ENCODE results near the gene ARMC2. TPM values are rescaled to one million over a fixed set of nuclear protein-coding genes. Genes with fewer than 3 reads are reported as not detected.
A peak's percentile ranks its signal among the peaks of the same experiment; 100 is the strongest.

ARMC2 gene
- total and polyA plus RNA-seq, 2 of the 8 experiments (the other 6 are each of a cell fraction or from before 2014, with no cell fraction given): 1.6 to 4.4 TPM

- H3K9ac ChIP-seq (replicated peaks in 1 of 4; ENCODE audit: extremely low read depth in 1 of 4, low read depth in 3 of 4, low read length in 3 of 4): no peak overlapping the region
- H2BK20ac ChIP-seq (ENCODE audit: low read length): no peak overlapping the region
- no peaks in the 10 kb centered on the region for H3K9me3 ChIP-seq (ENCODE audit: insufficient read depth in 2 of 2, low read depth in 1 of 2, low read length in 1 of 2)
- no peak overlapping the region for H3K18ac ChIP-seq (ENCODE audit: extremely low read depth, low read length)
- no peak overlapping the region for H4K8ac ChIP-seq (ENCODE audit: extremely low read depth, insufficient read depth, low read length)
- H3K36me3 ChIP-seq (ENCODE audit: control insufficient read depth in 2 of 4, insufficient read depth in 4 of 4, low read length in 3 of 4): no peaks in the 10 kb centered on the region
- no peak overlapping the region for H3K4ac ChIP-seq (replicated peaks; ENCODE audit: insufficient read length, low read depth, low read length)
- no peaks in the 10 kb centered on the region for H4K20me1 ChIP-seq (replicated peaks in 1 of 2; ENCODE audit: control insufficient read depth in 1 of 2, insufficient read depth in 2 of 2, low read length in 2 of 2)
- no peak overlapping the region for H3K4me3 ChIP-seq (ENCODE audit: extremely low read depth in 1 of 4, insufficient read depth in 2 of 4, low read depth in 3 of 4, low read length in 4 of 4)
- no peak for FAIRE-seq
- peaks cover 0 to 10% (median 1%) of the 10 kb centered on the region in 4 experiments; a peak in 5 of 7 replicates for H3K4me1 ChIP-seq (replicated peaks in 1 of 4; ENCODE audit: control insufficient read depth in 3 of 4, insufficient read depth in 4 of 4, low read length in 3 of 4)
- WGBS, 2 experiments (ENCODE audit: extremely low coverage in 1 of 2, insufficient coverage in 1 of 2, insufficient read length in 1 of 2, insufficient replicate concordance in 2 of 2, low coverage in 1 of 2, low lambda C conversion rate in 2 of 2, missing lambda C conversion rate in 1 of 2): 60% methylated on average over 7 of the region's 7 CpGs; no CpG with 5 or more reads in 1 of the 2 experiments
- no peak overlapping the region for H2BK120ac ChIP-seq (replicated peaks; ENCODE audit: low read depth, low read length)
- H2AFZ ChIP-seq (ENCODE audit: low read length): no peak overlapping the region
- H3K79me1 ChIP-seq (ENCODE audit: low read depth, low read length): no peaks in the 10 kb centered on the region
- no peak overlapping the region for H4K91ac ChIP-seq (replicated peaks; ENCODE audit: insufficient read length, low read length)
- no peak overlapping the region for H3K56ac ChIP-seq (replicated peaks; ENCODE audit: insufficient read length, low read depth, low read length)
- H3K23ac ChIP-seq (ENCODE audit: insufficient read length): no peak overlapping the region
- no peaks in the 10 kb centered on the region for H3K79me2 ChIP-seq (ENCODE audit: control insufficient read depth in 1 of 2, insufficient read depth in 2 of 2, low read length in 2 of 2)
- DNase-seq (ENCODE audit: low read depth in 1 of 2, low spot score in 2 of 2): no peak
- no peaks in the 10 kb centered on the region for H3K23me2 ChIP-seq (ENCODE audit: low read depth, low read length)
- ChIA-PET POLR2A (ENCODE audit: partially characterized antibody) (no interaction called here), CTCF (ENCODE audit: partially characterized antibody) (interaction anchor here (0.8 to 4.6 kb wide), 8 partner anchors 9 to 330 kb away, joined by 3 to 17 read pairs (median 5); partner anchors contain the start of gene ARMC2)
- no peak overlapping the region for H3K27ac ChIP-seq (ENCODE audit: low read depth, low read length)
- no peak overlapping the region for H4K5ac ChIP-seq (ENCODE audit: insufficient read length, low read depth, low read length)
- 0 out of 2 replicates have a peak overlapping the region, but pooled peaks have one; percentile 32 for H2AK5ac ChIP-seq (ENCODE audit: low read depth, low read length)
- H3K27me3 ChIP-seq (replicated peaks in 1 of 4; ENCODE audit: control insufficient read depth in 3 of 4, extremely low read depth in 1 of 4, insufficient read depth in 3 of 4, low read length in 3 of 4): no peaks in the 10 kb centered on the region
- H2BK12ac ChIP-seq (ENCODE audit: low read depth, low read length): no peak overlapping the region
- H3K4me2 ChIP-seq (ENCODE audit: insufficient read depth in 1 of 2, low read depth in 2 of 2, low read length in 2 of 2): no peak overlapping the region
- H2BK15ac ChIP-seq (ENCODE audit: low read length): no peak overlapping the region
- H2BK5ac ChIP-seq (ENCODE audit: low read depth, low read length): no peak overlapping the region
- H3K14ac ChIP-seq (ENCODE audit: insufficient read length): no peak overlapping the region
- TF ChIP-seq CBX8 (IDR thresholded peaks at IDR 0.05; ENCODE audit: borderline replicate concordance, low read depth, low read length) (no peak), NRF1 (IDR thresholded peaks at IDR 0.05; ENCODE audit: low read depth, low read length) (no peak), JUND (IDR thresholded peaks at IDR 0.05; ENCODE audit: low read length) (no peak)
- TF ChIP-seq, protein P1, sequence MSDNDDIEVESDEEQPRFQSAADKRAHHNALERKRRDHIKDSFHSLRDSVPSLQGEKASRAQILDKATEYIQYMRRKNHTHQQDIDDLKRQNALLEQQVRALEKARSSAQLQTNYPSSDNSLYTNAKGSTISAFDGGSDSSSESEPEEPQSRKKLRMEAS (IDR thresholded peaks at IDR 0.05): no peak
Observed at GRCh38 chr6:108872141-108872557, 23.9 kb downstream of the ARMC2 start.

All from H1 (cell line).